Spleen (tissue), 11 donors: ENCODE data around the gene PRKAR2A. TPM values are rescaled to one million over a fixed set of nuclear protein-coding genes. Genes with fewer than 3 reads are reported as not detected.

ENCODE experiments used
- DNase-seq: peaks from one replicate; pipeline ENCODE4 v3.0.0-alpha.2; 2020
- H3K27ac ChIP-seq, 8 donors: fragments of 200-600 bp; sonication (generic) in 7 of 8; 1 replicate in 4 of 8; 2 replicates in 4 of 8; pipeline versions ENCODE4 v1.5.0 to v1.8.0; 2016 to 2021; ENCODE audit warnings: inconsistent platforms in 4 of 8, mild to moderate bottlenecking in 4 of 8, moderate library complexity in 1 of 8
- H3K27me3 ChIP-seq, 7 donors: fragments of 200-600 bp; sonication (generic) in 6 of 7; replicated peaks in 1 of 7; 1 replicate in 4 of 7; 2 replicates in 3 of 7; pipeline versions ENCODE4 v1.5.0 to v1.8.0; 2016 to 2021; ENCODE audit warnings: inconsistent platforms in 3 of 7, mild to moderate bottlenecking in 1 of 7
- H3K36me3 ChIP-seq, 6 donors: fragments of 200-600 bp; sonication (generic) in 5 of 6; 1 replicate in 4 of 6; 2 replicates in 2 of 6; pipeline versions ENCODE4 v1.5.0 to v1.8.0; 2016 to 2021; ENCODE audit warnings: inconsistent platforms in 2 of 6
- H3K4me1 ChIP-seq, 6 donors: fragments of 200-600 bp; sonication (generic) in 5 of 6; 1 replicate in 3 of 6; 2 replicates in 3 of 6; pipeline versions ENCODE4 v1.5.0 to v1.8.0; 2016 to 2021; ENCODE audit warnings: inconsistent platforms in 3 of 6
- H3K4me3 ChIP-seq, 8 donors: fragments of 200-600 bp; sonication (generic) in 7 of 8; 1 replicate in 4 of 8; 2 replicates in 4 of 8; pipeline versions ENCODE4 v1.5.0 to v1.8.0; 2016 to 2021; ENCODE audit warnings: inconsistent platforms in 4 of 8, mild to moderate bottlenecking in 4 of 8, moderate library complexity in 2 of 8
- H3K9me3 ChIP-seq, 8 donors: fragments of 200-600 bp; sonication (generic) in 7 of 8; 1 replicate in 4 of 8; 2 replicates in 4 of 8; pipeline versions ENCODE4 v1.5.0 to v1.8.0; 2016 to 2021; ENCODE audit warnings: inconsistent platforms in 4 of 8
- POLR2A ChIP-seq, 3 donors: fragments of 450-650 bp; IDR thresholded peaks; one replicate each; pipeline ENCODE4 v1.5.1; 2017; ENCODE audit warnings: antibody characterized with exemption in 3 of 3, mild to moderate bottlenecking in 1 of 3
- POLR2AphosphoS5 ChIP-seq, 3 donors: sonication (generic); formaldehyde crosslinking; IDR thresholded peaks; one replicate each; pipeline ENCODE4 v1.5.1; 2017; ENCODE audit warnings: antibody characterized with exemption in 3 of 3
- WGBS, 5 donors: extraction: QIAGEN DNeasy Blood & Tissue Kit in 3 of 5; methylation state at CpG; one replicate each; pipeline versions ENCODE4 v1.1.5 to v1.1.7; 2013 to 2018; 5-methylcytosine and 5-hydroxymethylcytosine counted together
- intact Hi-C: fragments of 100-400 bp; cut with DNase I; formaldehyde crosslinking; loops from one replicate; pipeline ENCODE4 v1.15.0; 2023; ENCODE audit warnings: low total_unique reads
- polyA plus RNA-seq, 3 donors: library from polyadenylated mRNA; stranded (reverse); fragments of 200-250 nt; gene quantifications; one replicate each; pipeline ENCODE4 v1.2.1, GENCODE V29; 2013
- total RNA-seq, 7 donors: library from RNA; depleted of rRNA in 3 of 7; stranded (reverse); fragments of >200 nt in 3 of 7; fragmentation: NEBNext Ultra II Directional in 4 of 7; extraction: Animal tissue kit (Norgen Biotek cat#: 25700) in 4 of 7; gene quantifications; one replicate each; pipeline versions ENCODE4 v1.1.0 to v1.2.1, GENCODE V29; 2016 to 2021
- TF ChIP-seq, protein P1 (sequence below), 11 experiments: fragments of 200-600 bp in 7 of 11; fragments of 450-650 bp in 4 of 11; sonication (generic) in 4 of 11; IDR thresholded peaks in 8 of 11; conservative IDR thresholded peaks in 3 of 11; 1 replicate in 7 of 11; 2 replicates in 4 of 11; pipeline versions ENCODE4 v1.4.0 to v1.8.0; 2016 to 2021; ENCODE audit warnings: antibody characterized with exemption in 11 of 11, inconsistent platforms in 4 of 11, mild to moderate bottlenecking in 1 of 11
- donor health status: healthy with polysubstance abuse.
- donor health status: DM: no; HTN: no; CAD: no; lungs with moderate emphysema.
- donor health status: DM: no; HTN: no; CAD: no.
- donor health status: Bipolar disorder and iron deficiency.
- donor health status: healthy.
- donor health status: DM: no; HTN: no; CAD: no.
- donor health status: DM: yes; HTN: yes; CAD: no.

PRKAR2A gene
- total and polyA plus RNA-seq, 10 donors: 4.8 to 38.5 (median 18.2) TPM

DNA sequence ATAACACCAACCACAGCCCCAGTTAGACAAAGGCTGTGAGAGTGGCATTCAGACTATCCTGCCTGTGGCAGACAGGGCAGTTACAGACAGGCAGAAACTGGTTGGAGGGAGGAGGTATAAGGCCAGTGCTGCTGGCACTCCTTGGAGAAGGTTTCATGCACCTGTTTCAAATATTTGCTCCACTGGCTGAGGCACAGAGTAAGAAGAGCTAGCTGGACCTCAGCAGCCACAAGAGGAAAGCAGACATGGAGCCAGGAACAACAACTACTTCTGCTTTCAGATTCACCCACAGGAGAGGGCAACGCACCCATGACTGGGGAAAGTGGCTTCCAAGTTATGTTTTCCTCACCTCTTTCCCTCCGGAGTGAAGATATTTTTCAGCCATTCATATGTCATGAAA lies 11.5 kb upstream of the PRKAR2A start:
- 59 to 80% (median 69%) methylated on average over 2 of the region's 2 CpGs for WGBS, 5 donors
- Histone ChIP-seq H3K27me3 (no peaks in the 10 kb centered on the region), H3K4me3 (no peak overlapping the region), H3K4me1 (peaks cover 0 to under 1% (median 0%) of the 10 kb centered on the region in 6 donors), H3K9me3 (no peaks in the 10 kb centered on the region), H3K27ac (no peak overlapping the region), H3K36me3 (peaks cover 0 to 90% (median 46%) of the 10 kb centered on the region in 6 donors)
- intact Hi-C loops: no loop called here
- no peak for DNase-seq
- TF ChIP-seq, protein P1, sequence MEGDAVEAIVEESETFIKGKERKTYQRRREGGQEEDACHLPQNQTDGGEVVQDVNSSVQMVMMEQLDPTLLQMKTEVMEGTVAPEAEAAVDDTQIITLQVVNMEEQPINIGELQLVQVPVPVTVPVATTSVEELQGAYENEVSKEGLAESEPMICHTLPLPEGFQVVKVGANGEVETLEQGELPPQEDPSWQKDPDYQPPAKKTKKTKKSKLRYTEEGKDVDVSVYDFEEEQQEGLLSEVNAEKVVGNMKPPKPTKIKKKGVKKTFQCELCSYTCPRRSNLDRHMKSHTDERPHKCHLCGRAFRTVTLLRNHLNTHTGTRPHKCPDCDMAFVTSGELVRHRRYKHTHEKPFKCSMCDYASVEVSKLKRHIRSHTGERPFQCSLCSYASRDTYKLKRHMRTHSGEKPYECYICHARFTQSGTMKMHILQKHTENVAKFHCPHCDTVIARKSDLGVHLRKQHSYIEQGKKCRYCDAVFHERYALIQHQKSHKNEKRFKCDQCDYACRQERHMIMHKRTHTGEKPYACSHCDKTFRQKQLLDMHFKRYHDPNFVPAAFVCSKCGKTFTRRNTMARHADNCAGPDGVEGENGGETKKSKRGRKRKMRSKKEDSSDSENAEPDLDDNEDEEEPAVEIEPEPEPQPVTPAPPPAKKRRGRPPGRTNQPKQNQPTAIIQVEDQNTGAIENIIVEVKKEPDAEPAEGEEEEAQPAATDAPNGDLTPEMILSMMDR (IDR thresholded peaks at IDR 0.05 in 8 of 11, conservative IDR thresholded peaks at IDR 0.05 in 3 of 11): no peak
- TF ChIP-seq POLR2A (IDR thresholded peaks at IDR 0.05) (no peak), POLR2AphosphoS5 (IDR thresholded peaks at IDR 0.05) (no peak)

GRCh38 chr3:48858709-48859108 lies 11.0 kb upstream of the PRKAR2A start:
- peaks cover 0 to 5% (median 0%) of the 10 kb centered on the region in 6 donors for H3K4me1 ChIP-seq
- intact Hi-C loops: no loop called here
- no peaks in the 10 kb centered on the region for H3K27me3 ChIP-seq
- no peak for TF ChIP-seq POLR2AphosphoS5 (IDR thresholded peaks at IDR 0.05)
- H3K27ac ChIP-seq: no peak overlapping the region
- 84 to 100% (median 92%) methylated on average over 2 of the region's 2 CpGs for WGBS, 5 donors
- H3K9me3 ChIP-seq: no peaks in the 10 kb centered on the region
- peaks cover 0 to 91% (median 46%) of the 10 kb centered on the region in 6 donors for H3K36me3 ChIP-seq
- no peak for DNase-seq
- H3K4me3 ChIP-seq: no peak overlapping the region

GRCh38 chr3:48857641-48858040 lies 10.0 kb upstream of the PRKAR2A start:
- intact Hi-C loops: no loop called here
- Histone ChIP-seq H3K27ac (no peak overlapping the region), H3K36me3 (peaks cover 0 to 85% (median 45%) of the 10 kb centered on the region in 6 donors), H3K9me3 (no peaks in the 10 kb centered on the region), H3K4me3 (no peak overlapping the region), H3K27me3 (no peaks in the 10 kb centered on the region), H3K4me1 (peaks cover 0 to 6% (median 0%) of the 10 kb centered on the region in 6 donors)
- WGBS, 5 donors: 79 to 85% (median 80%) methylated on average over 2 of the region's 2 CpGs
- TF ChIP-seq, protein P1 (IDR thresholded peaks at IDR 0.05 in 8 of 11, conservative IDR thresholded peaks at IDR 0.05 in 3 of 11): no peak
- TF ChIP-seq POLR2AphosphoS5 (IDR thresholded peaks at IDR 0.05): no peak
- no peak for TF ChIP-seq POLR2A (IDR thresholded peaks at IDR 0.05)
- DNase-seq: peak; percentile 11

DNA sequence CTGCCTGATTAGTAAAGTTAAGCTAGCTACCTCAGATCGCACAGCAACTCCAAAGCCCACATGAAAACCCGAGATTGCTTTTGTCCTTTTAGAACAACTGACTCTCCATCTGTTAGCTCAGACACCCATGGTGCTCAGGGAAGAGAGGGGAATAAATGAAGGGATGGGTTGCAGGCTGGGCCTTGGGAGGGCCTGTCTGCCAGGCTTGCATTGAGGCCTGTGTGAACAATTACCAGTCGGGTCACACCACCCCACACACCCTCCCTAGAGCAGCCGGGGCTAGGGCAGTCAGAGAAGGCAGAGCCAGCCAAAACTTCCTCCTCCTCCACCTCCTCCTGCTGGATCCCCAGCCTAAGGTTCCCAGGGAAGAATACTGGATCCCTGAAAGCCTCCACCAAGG lies 8.8 kb upstream of the PRKAR2A start:
- TF ChIP-seq, protein P1 (IDR thresholded peaks at IDR 0.05 in 8 of 11, conservative IDR thresholded peaks at IDR 0.05 in 3 of 11): no peak
- TF ChIP-seq POLR2AphosphoS5 (IDR thresholded peaks at IDR 0.05): no peak
- no peak for TF ChIP-seq POLR2A (IDR thresholded peaks at IDR 0.05)
- Histone ChIP-seq H3K4me3 (no peak overlapping the region), H3K9me3 (no peaks in the 10 kb centered on the region), H3K4me1 (peaks cover 0 to 6% (median 0%) of the 10 kb centered on the region in 6 donors), H3K27me3 (no peaks in the 10 kb centered on the region), H3K27ac (peak overlapping the region in 2 of 8 donors; percentile 13 to 30), H3K36me3 (peaks cover 0 to 78% (median 35%) of the 10 kb centered on the region in 6 donors)
- intact Hi-C loops: no loop called here
- WGBS, 5 donors: 64 to 74% (median 67%) methylated on average over 3 to 4 of the region's 4 CpGs
- DNase-seq: peak; percentile 19
